Progenitor cell of endocrine pancreas (in vitro differentiated cells): ENCODE data around the gene SYT8. TPM values are rescaled to one million over a fixed set of nuclear protein-coding genes. Genes with fewer than 3 reads are reported as not detected.

Experiments used
- DNase-seq: peaks from one replicate; pipeline ENCODE4 v3.0.0; 2021; ENCODE audit warnings: low spot score; ENCODE audit not compliant: unreplicated experiment
- H3K27ac Mint-ChIP-seq: 2 replicates; pipeline ENCODE4 v1.8.0; 2021; ENCODE audit warnings: mild to moderate bottlenecking, moderate library complexity, mixed read lengths
- H3K27me3 Mint-ChIP-seq: 2 replicates; pipeline ENCODE4 v1.8.0; 2021; ENCODE audit warnings: mixed read lengths
- H3K36me3 Mint-ChIP-seq: 2 replicates; pipeline ENCODE4 v1.8.0; 2022; ENCODE audit warnings: mixed read lengths; ENCODE audit not compliant: insufficient read depth
- H3K4me1 Mint-ChIP-seq: 2 replicates; pipeline ENCODE4 v1.8.0; 2021; ENCODE audit warnings: low read depth, mixed read lengths
- H3K4me3 Mint-ChIP-seq: 2 replicates; pipeline ENCODE4 v1.8.0; 2021; ENCODE audit warnings: low read depth, mild to moderate bottlenecking, moderate library complexity, mixed read lengths
- H3K9me3 Mint-ChIP-seq: 2 replicates; pipeline ENCODE4 v1.8.0; 2021; ENCODE audit warnings: low read depth, mixed read lengths
- total RNA-seq: library from RNA; stranded (reverse); gene quantifications from 2 replicates; pipeline ENCODE4 v1.2.1, GENCODE V29; 2021
- TF ChIP-seq, protein P1 (sequence below): fragments of 200-600 bp; sonication (generic); IDR thresholded peaks from one replicate; pipeline ENCODE4 v1.5.0; 2021; ENCODE audit warnings: antibody characterized with exemption, mild to moderate bottlenecking; ENCODE audit not compliant: unreplicated experiment

The SYT8 gene
- total RNA-seq, 1 donor from 2014 or later, result 1.5 TPM

GRCh38 chr11:1862588-1863351, 28.0 kb downstream of the SYT8 start:
- Mint-ChIP-seq H3K4me3 (no peak overlapping the region), H3K27ac (no peak overlapping the region), H3K4me1 (no peaks in the 10 kb centered on the region), H3K9me3 (no peaks in the 10 kb centered on the region), H3K27me3 (peaks cover 6% of the 10 kb centered on the region), H3K36me3 (no peaks in the 10 kb centered on the region)
- TF ChIP-seq, protein P1, sequence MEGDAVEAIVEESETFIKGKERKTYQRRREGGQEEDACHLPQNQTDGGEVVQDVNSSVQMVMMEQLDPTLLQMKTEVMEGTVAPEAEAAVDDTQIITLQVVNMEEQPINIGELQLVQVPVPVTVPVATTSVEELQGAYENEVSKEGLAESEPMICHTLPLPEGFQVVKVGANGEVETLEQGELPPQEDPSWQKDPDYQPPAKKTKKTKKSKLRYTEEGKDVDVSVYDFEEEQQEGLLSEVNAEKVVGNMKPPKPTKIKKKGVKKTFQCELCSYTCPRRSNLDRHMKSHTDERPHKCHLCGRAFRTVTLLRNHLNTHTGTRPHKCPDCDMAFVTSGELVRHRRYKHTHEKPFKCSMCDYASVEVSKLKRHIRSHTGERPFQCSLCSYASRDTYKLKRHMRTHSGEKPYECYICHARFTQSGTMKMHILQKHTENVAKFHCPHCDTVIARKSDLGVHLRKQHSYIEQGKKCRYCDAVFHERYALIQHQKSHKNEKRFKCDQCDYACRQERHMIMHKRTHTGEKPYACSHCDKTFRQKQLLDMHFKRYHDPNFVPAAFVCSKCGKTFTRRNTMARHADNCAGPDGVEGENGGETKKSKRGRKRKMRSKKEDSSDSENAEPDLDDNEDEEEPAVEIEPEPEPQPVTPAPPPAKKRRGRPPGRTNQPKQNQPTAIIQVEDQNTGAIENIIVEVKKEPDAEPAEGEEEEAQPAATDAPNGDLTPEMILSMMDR, result no peak
- DNase-seq, result no peak

- Mint-ChIP-seq H3K27ac (no peak overlapping the region), H3K4me3 (no peak overlapping the region)
- no peak for DNase-seq
Observed at GRCh38 chr11:1863352-1864216, 28.8 kb downstream of the SYT8 start.

GRCh38 chr11:1864231-1864630, 29.4 kb downstream of the SYT8 start:
- no peak overlapping the region for H3K4me3 Mint-ChIP-seq
- H3K27me3 Mint-ChIP-seq, result peaks cover 10% of the 10 kb centered on the region
- DNase-seq, result no peak
- H3K36me3 Mint-ChIP-seq, result no peaks in the 10 kb centered on the region
- no peaks in the 10 kb centered on the region for H3K9me3 Mint-ChIP-seq
- TF ChIP-seq, protein P1, result no peak
- H3K27ac Mint-ChIP-seq, result no peak overlapping the region
- no peaks in the 10 kb centered on the region for H3K4me1 Mint-ChIP-seq

More at GRCh38 chr11:1863352-1864216, 28.8 kb downstream of the SYT8 start:
- Mint-ChIP-seq H3K27me3 (peaks cover 6% of the 10 kb centered on the region), H3K36me3 (no peaks in the 10 kb centered on the region), H3K4me1 (no peaks in the 10 kb centered on the region), H3K9me3 (no peaks in the 10 kb centered on the region)
- TF ChIP-seq, protein P1, result no peak

GRCh38 chr11:1864831-1865665, 30.3 kb downstream of the SYT8 start:
- no peak for DNase-seq
- Mint-ChIP-seq H3K27ac (no peak overlapping the region), H3K4me1 (no peaks in the 10 kb centered on the region), H3K9me3 (no peaks in the 10 kb centered on the region), H3K27me3 (peaks cover 15% of the 10 kb centered on the region), H3K4me3 (no peak overlapping the region), H3K36me3 (no peaks in the 10 kb centered on the region)
- TF ChIP-seq, protein P1, result no peak

DNA sequence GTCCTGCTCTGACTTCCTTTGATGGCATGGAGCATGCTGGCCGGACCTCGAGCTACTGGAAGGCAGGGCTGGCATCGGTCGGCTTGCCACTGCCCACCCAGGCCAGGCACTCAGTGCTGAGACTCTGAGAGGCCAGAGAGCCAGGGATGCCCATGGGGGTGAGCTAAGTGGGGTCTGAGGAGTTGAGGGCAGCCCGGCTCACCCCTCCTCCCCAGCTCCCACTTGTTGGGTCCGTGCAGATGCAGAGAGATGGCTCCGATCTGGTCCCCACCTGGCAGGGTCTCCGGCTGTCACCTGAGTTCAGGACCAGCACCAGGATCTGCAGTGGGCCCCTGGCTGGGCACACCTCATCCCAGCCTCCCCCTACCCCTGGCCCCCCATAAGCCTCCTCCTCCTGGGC, 31.4 kb downstream of the SYT8 start:
- H3K27me3 Mint-ChIP-seq, result peaks cover 24% of the 10 kb centered on the region
- no peaks in the 10 kb centered on the region for H3K4me1 Mint-ChIP-seq
- TF ChIP-seq, protein P1, result no peak
- no peaks in the 10 kb centered on the region for H3K36me3 Mint-ChIP-seq
- H3K4me3 Mint-ChIP-seq, result no peak overlapping the region
- no peak overlapping the region for H3K27ac Mint-ChIP-seq
- no peaks in the 10 kb centered on the region for H3K9me3 Mint-ChIP-seq
- no peak for DNase-seq
